Left renal cortex interstitium (tissue), 4 donors: ENCODE results near the gene PHLDA1. TPM values are rescaled to one million over a fixed set of nuclear protein-coding genes. Genes with fewer than 3 reads are reported as not detected.

Experiments
- DNase-seq, 4 donors: peaks; one replicate each; pipeline ENCODE4 v3.0.0-alpha.2; 2013; ENCODE audit warnings: low read depth in 4 of 4, low spot score in 2 of 4, missing footprints in 1 of 4
- polyA plus RNA-seq, 4 donors: library from polyadenylated mRNA; unstranded; fragments of 120-200 nt; gene quantifications; one replicate each; pipeline ENCODE4 v1.2.1, GENCODE V29; 2013; ENCODE audit not compliant: insufficient read length in 4 of 4

The PHLDA1 gene
- polyA plus RNA-seq, 4 donors = 32.7 to 44.7 (median 38.2) TPM

DNA sequence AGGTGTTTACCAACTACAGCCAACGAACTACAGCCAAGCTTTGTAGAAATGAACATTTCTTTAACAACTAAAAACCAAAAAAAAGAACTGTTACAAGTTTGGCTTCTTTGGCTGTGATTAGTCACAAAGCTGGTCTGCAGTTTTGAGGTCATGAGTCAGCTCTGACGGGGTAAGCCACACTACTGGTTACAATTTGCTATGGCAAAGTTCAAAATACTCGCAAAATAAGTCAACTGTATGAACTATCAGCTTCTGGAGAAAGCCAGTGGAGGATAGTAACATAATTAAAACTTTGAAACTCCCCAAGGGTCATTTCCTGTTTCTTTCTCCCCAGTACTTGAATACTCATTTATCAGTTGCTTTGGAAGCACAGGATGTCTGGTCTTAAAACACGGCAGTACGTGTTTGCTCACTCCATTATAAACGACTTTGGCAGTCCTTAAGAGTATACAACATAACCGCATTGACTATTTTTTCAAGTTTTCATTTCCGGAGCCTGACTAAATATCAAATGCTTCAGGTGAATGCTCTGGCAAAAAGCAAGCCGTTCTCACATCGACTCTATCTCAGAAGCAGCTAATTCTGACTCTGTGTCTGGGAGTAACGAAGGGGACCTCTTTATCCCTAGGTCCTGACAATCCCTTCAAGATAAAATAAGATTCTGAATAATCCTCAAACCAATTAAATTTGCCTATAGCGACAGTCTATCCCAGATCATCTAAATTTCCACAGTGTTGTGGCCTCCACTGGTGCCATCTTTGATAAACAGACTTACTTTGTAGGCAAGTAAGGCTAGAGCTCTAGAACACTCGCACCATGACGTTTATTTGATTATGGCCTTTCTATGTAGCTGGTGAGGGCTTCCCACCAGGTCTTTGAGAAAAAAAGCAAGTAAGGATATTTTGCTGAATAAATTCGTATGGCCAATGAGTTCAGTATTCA is 10.6 kb downstream of the PHLDA1 start:
- DNase-seq = no peak

DNA sequence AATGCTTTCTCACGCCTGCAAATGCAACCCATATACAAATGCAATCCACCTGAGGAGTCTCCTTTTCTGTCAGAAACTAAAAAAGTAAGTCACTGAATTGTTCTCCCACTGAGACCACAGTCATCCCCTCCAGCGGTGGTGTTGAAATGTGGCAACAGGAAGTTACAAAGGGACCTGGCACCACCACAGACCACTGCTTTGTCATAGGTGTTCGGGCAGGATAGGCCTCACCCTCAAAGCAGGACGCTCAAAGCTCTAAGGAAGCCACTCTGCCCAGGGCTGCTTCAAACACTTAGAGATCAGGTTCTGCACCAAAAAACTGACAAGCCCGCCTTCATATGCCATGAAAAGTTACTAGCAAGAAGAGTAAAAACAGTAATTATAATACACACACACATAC is 11.3 kb downstream of the PHLDA1 start:
- no peak for DNase-seq

DNA sequence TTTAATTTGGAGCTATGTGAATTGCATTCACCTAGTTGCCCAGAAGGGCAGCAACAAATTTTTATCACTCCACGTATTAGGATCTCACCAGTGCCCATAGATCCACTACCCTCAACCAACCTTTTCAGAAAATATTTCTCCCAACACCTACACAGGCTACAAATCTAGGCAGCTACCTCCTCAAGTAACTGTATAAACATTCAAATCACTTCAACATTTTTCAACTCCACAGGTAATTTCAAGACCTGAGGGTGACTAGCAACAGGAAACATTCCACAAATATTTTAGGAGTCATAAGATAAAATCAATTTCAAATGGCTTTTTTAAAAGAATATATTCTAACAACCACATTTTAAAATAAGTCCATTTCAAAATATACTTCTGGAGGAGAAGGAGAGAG is 12.9 kb downstream of the PHLDA1 start:
- DNase-seq = no peak

DNA sequence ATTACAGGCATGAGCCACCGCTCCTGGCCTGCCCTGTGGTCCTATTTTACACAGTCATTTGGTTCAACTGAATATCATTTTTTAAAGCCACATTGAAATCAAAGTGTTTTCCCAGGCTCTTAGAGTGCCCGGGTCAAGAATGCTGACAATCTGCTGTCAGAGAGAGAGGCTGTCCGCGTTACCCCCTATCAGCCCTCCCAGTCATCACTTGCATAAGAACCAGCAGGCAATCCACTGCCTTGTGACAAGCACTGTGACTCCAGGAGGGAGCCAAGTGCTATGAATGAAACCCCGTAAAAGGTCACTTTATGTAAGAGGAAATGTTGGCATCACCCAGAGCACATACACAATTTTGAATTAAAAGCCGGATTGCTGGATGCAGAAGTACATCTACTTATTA is 13.5 kb downstream of the PHLDA1 start:
- no peak for DNase-seq

DNA sequence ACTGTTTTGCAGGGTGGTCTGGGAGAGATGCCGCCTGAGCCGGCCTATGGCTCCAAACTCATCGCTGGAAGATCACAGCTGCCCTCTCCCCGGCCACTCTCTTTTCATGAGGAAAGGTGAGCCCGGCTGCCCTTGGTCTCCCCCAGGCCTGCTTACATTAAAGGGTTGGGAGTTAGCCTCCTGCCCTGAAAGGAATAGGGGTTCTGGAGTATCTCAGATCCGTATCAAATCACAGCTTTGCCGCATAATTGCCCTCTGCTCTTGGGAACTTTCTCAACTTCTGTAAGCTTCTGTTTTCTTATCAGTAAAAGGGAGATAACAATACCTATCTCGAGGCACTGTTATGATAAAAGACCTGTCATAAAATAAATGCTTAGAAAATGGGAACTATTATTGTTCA is 17.6 kb downstream of the PHLDA1 start:
- no peak for DNase-seq

DNA sequence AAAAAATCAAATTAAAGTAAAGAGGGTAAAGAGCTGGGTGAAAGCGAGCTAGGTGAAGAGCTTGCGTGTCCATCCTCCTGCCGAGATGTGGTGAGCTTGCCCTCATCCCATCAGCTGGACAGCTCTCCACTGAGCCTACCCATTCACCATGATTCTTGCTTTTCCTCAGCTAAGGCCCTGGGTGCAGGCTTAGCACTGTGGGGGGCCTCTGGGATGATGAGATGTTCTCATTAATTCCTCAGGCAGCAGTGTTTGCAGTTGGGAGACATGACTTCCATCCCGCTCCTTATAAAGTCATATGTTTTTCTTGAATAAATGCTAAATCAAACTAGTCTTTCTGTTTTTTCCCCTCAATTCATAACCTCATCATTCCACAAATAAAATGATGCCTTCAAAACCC is 18.0 kb downstream of the PHLDA1 start:
- no peak for DNase-seq

DNA sequence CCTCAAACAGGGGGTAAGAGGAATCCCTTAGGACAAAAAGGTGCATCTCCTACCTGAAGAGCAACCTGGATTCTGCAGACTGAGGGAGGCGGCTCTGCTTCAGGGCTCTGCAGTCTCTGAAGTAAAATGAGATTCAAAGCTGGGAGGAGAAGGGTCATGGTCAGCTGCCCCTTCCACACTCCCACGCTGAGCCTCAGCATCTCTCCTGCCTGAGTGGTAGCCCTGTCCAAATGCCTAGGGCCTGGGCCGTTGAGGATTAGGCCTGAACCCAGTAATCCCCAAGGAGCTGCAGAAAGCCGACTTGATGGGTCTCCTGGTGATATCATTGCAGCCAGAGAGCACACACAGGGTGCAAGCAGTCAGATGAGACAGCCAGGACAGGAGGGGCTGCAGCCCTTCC is 18.9 kb downstream of the PHLDA1 start:
- no peak for DNase-seq

DNA sequence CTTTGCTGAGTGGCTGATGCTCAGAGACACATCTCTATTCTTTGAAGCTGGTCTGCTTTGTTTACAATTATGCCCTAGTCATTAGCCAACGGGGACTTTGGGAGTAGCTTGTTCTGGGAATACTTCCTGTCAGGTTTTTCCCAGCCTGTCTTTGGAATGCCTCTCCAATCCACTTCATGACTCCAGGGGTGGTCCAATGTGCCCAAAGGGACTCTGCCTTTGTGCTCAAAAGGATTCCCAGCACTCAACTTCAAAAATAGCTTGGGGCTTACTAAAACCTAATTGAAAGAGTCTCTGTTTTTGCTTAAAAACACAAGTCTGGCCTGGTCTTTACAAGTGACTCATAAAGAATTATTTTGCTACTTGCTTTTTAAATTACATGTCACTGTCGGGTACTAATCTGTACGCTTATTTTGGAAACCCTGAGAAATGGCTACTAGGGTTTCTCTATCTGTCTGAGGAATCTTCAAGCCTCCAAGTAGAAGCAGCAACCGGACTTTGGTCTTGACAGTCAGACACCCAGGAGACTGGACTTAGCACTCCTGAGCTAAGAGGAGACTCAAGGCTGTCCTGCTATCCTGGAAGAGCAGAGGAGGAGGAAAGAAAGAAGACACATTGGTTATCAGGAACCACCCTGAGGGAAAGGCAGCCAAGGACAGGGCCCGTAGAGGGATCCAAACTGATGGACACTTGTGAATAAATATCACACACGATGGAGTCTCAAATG is 20.7 kb downstream of the PHLDA1 start:
- DNase-seq = no peak

DNA sequence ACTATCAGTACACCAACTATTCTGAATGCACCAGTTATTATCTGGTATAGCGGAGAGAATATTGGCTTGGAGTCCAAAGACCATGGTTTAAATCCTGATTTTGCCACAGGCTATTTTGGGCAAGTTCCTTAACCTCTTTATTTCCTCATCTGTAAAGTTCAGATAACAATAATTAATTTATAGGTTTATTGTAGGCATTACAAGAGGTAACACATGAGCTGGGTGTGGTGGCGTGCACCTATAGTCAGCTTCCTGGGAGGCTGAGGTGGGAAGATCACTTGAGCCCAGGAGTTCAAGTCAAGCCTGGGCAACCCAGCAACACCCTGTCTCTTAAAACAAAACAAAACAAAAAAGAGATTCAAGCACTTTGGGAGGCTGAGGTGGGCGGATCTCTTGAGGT is 23.1 kb downstream of the PHLDA1 start:
- no peak for DNase-seq

DNA sequence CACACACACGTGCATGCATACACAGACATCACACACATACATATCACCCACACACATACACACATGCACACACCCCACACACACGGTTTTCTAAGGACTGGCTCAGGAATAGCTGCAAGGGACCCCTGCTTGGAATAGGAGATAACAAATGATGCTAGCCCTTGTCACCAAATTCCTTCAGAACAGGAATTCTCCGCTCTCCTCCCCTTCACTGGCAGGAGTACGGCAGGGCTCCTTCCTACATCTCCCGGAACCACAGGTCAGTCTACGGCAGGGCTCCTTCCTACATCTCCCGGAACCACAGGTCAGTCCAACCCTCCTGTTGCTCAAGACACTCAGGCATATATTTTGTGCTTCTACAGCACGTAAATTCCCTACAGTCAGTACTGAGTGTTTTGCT is 23.9 kb downstream of the PHLDA1 start:
- no peak for DNase-seq

DNA sequence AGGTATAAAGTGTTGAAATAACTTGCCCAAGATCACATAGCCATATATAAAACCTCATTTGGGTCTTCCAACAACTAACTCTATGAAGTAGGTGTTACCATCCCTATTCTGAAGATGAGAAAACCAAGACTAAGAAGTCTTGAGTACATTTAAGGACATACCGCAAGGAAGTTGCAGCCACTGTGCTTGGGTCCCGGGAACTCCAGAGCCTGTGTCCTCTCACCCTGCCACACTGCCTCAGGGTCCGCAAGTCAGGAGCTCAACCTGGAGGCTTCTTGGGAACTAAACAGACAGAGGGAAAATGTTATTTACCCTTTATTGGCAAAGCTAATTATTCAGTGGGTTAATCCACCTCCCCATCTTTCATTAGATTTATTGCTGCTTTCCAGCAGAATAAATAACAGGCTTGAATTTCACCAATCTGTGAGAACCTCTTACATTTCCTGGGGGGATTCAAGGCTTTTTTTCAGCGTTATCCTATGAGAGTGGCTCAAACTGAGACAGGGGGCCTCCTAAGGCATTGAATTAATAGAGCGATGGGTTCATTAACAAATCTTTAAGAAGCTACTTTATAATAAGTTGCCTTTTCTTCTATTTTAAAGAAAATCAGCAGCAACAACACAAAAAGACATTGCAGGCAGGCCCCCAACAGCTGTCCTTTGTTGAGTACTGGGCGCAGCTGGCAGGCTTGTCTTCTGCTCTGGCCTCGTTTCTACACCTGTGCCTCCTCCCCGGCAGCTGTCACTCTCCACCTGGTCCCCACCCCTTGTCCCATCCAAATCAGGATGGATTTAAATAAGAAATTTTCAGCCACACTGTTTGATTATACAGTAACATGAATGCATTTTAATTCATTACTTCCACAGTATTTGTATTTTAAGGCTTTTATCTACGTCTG is 25.3 kb downstream of the PHLDA1 start:
- DNase-seq = no peak

DNA sequence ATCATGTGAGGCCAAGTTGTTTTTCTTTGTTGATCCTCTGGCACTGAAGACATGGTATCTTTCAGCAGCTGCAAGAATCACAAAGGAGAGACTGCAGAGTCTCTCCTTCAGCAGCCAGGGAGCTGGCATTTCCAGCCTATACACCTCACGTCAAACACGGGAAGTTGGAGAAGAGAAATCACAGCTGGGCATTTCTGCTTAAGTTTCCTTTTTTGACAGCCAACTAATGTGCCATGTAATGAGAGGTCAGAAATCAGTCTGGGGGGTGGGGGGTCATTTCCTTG is 28.3 kb downstream of the PHLDA1 start:
- DNase-seq = no peak

DNA sequence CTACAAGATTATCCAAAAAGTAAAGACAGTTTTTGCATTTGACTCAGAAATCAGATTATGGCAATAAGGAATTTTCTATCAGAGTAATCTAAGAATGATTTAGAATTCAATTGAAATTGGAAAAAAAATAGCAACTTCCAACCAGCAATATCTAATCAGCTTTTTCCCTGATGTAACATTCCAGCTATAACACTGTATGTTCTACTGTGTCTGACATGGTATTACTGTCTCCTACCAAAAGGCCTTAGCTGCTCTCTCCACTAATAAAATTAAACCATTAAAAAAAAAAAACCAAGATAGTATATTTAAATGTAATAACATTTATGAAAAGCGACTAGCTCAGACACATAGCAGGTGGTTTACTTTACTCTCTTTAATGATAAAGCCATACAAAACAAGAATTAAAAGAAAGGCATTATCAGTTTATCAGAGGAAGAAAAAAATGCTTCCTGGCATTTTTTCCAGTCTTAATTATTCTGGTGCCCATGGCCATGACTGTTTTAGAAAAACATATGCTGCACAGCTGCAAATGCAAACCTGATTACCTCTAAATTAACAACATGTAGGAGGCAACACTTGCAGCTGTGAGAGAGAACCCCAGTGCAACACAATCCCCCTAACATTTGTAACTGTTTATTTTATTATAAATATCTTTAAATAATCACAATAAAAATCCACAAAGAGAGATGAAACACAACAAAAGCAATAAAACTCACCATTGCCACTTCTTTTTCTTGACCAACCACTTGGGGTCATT is 28.8 kb downstream of the PHLDA1 start:
- DNase-seq = no peak

DNA sequence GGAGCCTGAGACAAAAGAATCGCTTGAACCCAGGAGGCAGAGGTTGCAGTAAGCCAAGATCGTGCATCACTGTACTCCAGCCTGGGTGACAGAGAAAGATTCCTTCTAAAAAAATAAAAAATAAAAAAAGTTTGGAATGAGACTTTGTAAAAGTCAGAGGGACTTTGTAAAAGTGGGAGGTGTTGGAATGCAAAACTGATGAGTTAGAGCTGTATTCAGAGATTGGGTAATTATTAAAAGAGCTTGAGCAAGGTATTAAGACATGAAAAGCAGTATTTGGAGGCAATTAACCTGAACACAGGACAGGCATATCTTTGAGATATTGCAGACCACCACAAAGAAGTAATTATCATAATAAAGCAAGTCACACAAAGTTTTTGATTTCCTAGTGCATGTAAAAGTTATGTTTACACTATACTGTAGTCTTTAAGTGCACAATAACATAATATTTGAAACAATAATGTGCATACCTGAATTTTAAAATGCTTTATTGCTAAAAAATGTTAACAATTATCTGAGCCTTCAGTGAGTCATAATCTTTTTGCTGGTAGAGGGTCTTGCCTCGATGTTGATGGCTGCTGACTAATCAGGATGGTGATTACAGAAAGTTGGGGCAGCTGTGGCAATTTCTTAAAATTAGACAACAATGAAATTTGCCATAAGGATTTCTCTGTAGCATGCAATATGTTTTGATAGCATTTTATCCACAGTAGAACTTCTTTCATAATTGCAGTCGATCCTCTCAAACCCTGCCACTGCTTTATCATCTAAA is 33.1 kb downstream of the PHLDA1 start:
- no peak for DNase-seq

DNA sequence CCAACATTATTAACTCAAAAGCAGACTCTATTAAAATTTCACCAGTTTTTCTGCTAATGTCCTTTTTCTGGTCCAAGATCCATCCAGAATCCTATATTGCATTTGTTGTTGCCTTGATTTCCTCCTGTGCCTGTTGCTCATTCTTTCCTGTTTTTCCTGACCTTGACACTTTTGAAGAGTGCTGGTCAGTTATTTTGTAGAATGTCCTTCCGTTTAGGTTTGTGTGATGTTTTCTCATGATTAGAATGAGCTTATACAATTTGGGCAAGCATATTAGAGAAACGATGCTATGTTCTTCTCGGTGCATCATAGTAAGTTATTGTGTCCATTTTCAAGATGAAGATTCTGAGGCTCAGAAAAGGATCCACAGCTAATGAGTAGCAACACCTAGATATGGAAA is 33.9 kb downstream of the PHLDA1 start:
- DNase-seq = no peak

DNA sequence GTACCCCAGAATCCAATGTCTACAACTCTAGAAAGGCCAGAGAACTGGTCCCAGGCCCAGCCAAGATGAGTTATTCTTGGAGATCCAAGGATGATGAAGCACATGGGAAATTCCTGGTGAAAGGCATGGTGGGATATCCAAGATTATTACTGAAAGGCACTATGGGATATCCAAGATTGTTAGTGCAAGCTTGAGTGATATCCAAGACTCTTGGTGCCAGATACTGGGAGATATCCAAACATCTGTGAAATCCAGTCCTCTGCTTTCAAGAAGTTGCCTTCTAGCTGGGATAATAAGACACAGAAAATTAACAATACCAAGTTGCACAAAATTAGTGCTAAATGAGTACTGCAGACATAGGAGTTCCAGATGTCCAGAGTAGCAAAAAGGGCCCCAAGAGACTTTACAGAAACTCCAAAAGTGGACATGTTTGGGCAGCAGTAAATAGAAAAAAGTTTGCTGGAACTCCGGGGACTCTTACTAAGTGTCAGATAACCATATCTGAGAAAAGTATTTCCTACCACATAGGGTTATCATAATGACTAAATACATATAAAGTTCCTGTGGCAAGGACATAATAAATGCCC is 34.6 kb downstream of the PHLDA1 start:
- DNase-seq = no peak

DNA sequence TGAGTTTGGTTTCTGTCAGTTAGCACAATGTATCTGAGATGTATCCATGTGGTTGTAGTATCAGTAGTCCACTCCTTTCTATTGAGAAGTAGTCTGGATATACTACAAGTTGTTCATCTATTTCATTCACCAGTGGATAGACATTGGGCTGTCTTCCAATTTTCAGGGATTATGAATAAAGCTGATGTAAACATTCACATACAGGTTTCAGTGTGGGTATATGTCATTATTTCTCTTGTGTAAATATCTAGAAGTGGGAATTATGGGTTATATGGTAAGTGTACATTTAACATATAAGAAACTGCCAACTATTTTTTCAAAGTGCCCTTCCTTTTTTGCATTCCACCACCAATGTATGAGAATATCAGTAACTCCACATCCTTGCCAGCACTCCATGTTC is 35.9 kb downstream of the PHLDA1 start:
- no peak for DNase-seq

DNA sequence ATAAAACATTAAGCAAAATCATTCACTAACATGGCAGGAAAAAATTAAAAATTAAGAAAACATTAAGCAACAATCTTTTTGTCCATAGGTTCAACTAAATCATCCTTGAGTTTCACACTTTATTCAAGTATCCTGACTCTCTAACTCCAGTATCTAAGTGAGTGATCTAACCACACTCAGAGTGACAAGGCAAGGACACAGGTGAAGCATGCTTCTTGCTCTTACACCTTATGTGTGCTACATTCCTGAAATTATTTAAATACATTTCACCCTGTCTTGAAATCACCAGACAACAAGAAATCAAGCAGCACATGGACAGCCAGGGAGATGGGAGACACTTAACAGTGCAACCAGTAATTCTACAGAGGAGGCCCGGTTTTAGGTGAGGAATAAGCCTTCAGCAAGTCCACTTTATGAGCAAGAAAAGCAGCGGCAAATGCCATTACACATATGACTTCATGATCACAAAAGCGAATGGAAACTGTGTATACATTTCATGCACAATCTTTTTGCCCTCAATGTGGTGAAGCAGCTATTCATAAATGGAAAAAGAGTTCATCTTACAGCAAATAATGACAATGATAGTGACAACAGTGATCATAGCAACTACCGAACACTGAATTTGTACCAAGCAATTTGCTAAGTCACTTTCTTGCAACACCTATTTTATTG is 37.4 kb downstream of the PHLDA1 start:
- no peak for DNase-seq

DNA sequence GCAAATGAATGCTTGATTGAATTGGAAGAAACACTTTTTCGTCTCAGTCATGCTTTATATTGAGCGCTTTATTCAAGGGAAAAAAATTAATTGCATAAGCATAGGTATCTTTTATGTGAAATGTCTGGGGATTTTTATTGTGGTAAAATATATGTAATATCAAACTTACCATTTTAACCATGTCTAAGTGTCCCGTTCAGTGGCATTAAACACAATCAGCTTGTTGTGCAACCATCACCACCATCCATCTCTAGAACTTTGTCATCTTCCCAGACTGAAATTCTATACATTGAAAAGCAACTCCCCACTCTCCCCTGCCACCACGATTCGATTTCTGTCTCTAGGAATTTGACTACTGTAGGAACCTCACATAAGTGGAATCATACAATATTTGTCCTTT is 39.8 kb downstream of the PHLDA1 start:
- DNase-seq = no peak
